KOPT-K1 (cell line): ENCODE data around the gene GPR139.

ENCODE experiments used
- H3K27ac ChIP-seq: fragments of 200-600 bp; sonication (generic); 2 replicates; pipeline ENCODE4 v1.5.1; 2016; ENCODE audit warnings: antibody characterized with exemption, mild to moderate bottlenecking, low read depth, low read length; ENCODE audit not compliant: poor library complexity, severe bottlenecking
- H3K36me3 ChIP-seq: fragments of 200-600 bp; sonication (generic); 2 replicates; pipeline ENCODE4 v1.5.1; 2017; ENCODE audit warnings: antibody characterized with exemption, mild to moderate bottlenecking, low read length, moderate library complexity; ENCODE audit not compliant: insufficient read depth
- H3K9me3 ChIP-seq: fragments of 200-600 bp; sonication (generic); 2 replicates; pipeline ENCODE4 v1.5.1; 2017; ENCODE audit warnings: antibody characterized with exemption, low read length, mild to moderate bottlenecking; ENCODE audit not compliant: insufficient read depth, poor library complexity, severe bottlenecking

Gene GPR139

GRCh38 chr16:20029611-20030010 is 44.1 kb downstream of the GPR139 start:
- H3K36me3 ChIP-seq = no peaks in the 10 kb centered on the region
- H3K27ac ChIP-seq = no peak overlapping the region
- H3K9me3 ChIP-seq = no peaks in the 10 kb centered on the region

DNA sequence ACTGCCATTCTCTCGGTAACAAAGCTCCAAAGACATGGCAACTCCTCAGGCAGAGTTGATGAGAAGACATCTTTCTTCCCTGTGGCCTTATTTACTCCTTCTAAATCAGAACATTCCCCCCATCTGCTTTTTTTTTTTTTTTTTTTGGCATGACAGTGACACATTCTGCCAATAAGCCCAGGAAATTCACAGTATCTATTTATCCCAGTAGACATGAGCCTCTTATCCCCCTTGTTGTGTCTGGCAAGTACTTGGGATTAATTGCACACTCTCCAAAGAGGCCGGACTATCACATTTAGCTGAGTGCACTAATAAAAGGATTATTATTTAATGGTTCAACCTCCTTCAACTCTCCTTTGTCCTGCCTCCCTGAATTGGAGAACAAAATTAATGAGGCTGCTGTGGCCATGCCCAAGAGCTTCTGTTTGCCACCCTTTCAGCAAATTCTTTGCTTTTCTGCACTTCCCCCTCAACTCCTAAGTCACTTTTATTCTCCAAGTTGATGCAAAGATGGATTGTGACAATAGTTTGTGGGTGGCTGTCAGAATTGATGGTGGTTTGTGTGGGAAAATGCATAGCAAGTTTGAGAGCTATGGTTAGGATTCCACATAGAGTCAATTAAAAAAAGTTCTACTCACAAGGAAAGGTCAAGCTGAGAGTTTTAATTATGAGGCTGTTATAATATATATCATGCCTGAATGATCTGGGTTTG is 47.2 kb downstream of the GPR139 start:
- Histone ChIP-seq H3K36me3 (no peaks in the 10 kb centered on the region), H3K27ac (no peak overlapping the region), H3K9me3 (no peaks in the 10 kb centered on the region)

GRCh38 chr16:20023190-20023589 is 50.5 kb downstream of the GPR139 start:
- Histone ChIP-seq H3K9me3 (no peaks in the 10 kb centered on the region), H3K27ac (no peak overlapping the region), H3K36me3 (no peaks in the 10 kb centered on the region)

- H3K9me3 ChIP-seq = no peaks in the 10 kb centered on the region
- no peaks in the 10 kb centered on the region for H3K36me3 ChIP-seq
- H3K27ac ChIP-seq = no peak overlapping the region
Observed at GRCh38 chr16:20020976-20021375, 52.7 kb downstream of the GPR139 start.

GRCh38 chr16:20020083-20020482 is 53.6 kb downstream of the GPR139 start:
- no peaks in the 10 kb centered on the region for H3K36me3 ChIP-seq
- no peak overlapping the region for H3K27ac ChIP-seq
- H3K9me3 ChIP-seq = no peaks in the 10 kb centered on the region

- Histone ChIP-seq H3K36me3 (no peaks in the 10 kb centered on the region), H3K27ac (no peak overlapping the region), H3K9me3 (no peaks in the 10 kb centered on the region)
Observed at GRCh38 chr16:20016234-20016633, 57.5 kb downstream of the GPR139 start.

GRCh38 chr16:20004931-20005330 is 68.8 kb downstream of the GPR139 start:
- no peaks in the 10 kb centered on the region for H3K36me3 ChIP-seq
- no peaks in the 10 kb centered on the region for H3K9me3 ChIP-seq
- H3K27ac ChIP-seq = no peak overlapping the region

DNA sequence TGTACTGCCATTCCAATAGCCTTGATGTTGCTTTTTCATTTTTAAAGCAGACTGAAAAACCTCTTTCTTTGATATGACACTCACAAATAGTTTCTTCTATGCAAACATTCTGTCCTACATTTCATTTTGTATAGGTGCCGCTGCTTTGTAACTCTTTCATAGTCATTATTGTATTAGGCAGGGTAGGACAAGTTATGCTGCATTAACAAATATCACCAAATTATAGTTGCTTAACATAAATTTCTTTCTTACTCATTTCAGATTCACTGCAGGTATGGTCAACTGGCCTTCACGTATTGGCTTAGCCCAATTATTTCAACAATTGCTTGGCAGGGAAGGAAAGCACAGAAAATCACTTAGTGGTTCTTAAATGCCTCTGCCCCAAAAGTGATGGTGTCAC is 70.8 kb downstream of the GPR139 start:
- Histone ChIP-seq H3K27ac (no peak overlapping the region), H3K36me3 (no peaks in the 10 kb centered on the region), H3K9me3 (no peaks in the 10 kb centered on the region)

GRCh38 chr16:20001856-20002707 is 71.6 kb downstream of the GPR139 start:
- H3K36me3 ChIP-seq = no peaks in the 10 kb centered on the region
- no peak overlapping the region for H3K27ac ChIP-seq

DNA sequence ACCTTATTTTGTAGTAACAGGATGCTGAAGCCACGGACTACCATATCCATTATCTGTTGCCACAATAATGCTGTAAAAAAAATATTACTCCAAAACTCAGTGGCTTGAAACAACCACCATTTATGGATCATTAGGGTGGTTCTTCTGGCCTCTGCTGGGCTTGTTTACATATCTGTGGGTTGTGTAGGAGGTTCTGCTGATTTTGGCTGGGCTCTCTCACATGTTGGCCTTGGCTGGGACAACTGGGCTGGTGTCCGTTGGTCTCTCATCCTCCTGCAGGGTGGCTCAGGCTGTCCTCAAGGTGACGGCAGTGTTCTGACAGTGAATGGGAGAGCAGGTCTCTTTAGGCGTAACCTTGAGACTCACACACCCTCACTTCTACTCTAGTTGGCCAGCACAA is 76.0 kb downstream of the GPR139 start:
- H3K36me3 ChIP-seq = no peaks in the 10 kb centered on the region
- no peaks in the 10 kb centered on the region for H3K9me3 ChIP-seq
- H3K27ac ChIP-seq = no peak overlapping the region

More at GRCh38 chr16:20001856-20002707, 71.6 kb downstream of the GPR139 start:
- H3K9me3 ChIP-seq = no peaks in the 10 kb centered on the region

- Histone ChIP-seq H3K9me3 (no peaks in the 10 kb centered on the region), H3K36me3 (no peaks in the 10 kb centered on the region), H3K27ac (no peak overlapping the region)
Observed at GRCh38 chr16:19997264-19997663, 76.4 kb downstream of the GPR139 start.

- Histone ChIP-seq H3K27ac (no peak overlapping the region), H3K9me3 (no peaks in the 10 kb centered on the region), H3K36me3 (no peaks in the 10 kb centered on the region)
Observed at GRCh38 chr16:19994466-19995170, 79.1 kb downstream of the GPR139 start.

GRCh38 chr16:19991614-19992013 is 82.1 kb downstream of the GPR139 start:
- Histone ChIP-seq H3K36me3 (no peaks in the 10 kb centered on the region), H3K27ac (no peak overlapping the region), H3K9me3 (no peaks in the 10 kb centered on the region)

GRCh38 chr16:19984135-19984534 is 89.6 kb downstream of the GPR139 start:
- Histone ChIP-seq H3K9me3 (no peaks in the 10 kb centered on the region), H3K36me3 (no peaks in the 10 kb centered on the region), H3K27ac (no peak overlapping the region)
